HG02970 (cell line): ENCODE measurements around the gene MEX3D.
"Not testable (repeated sequence)": the region's sequence is repeated elsewhere in the genome, so short reads cannot be mapped to it uniquely, and the experiment has no call there.

Experiments used
- ATAC-seq: cut with Tn5 transposase; IDR thresholded peaks from one replicate; pipeline ENCODE4 v1.9.1; 2021; ENCODE audit warnings: mild to moderate bottlenecking, moderate library complexity, moderate number of reproducible peaks; ENCODE audit not compliant: unreplicated experiment, low FRiP score

The MEX3D gene

GRCh38 chr19:1524287-1524971 lies 43.7 kb downstream of the MEX3D start:
- ATAC-seq: no peak

GRCh38 chr19:1523412-1524286 lies 44.5 kb downstream of the MEX3D start, which contains the start of gene PLK5:
TSS of gene PLK5 (plus strand) at chr19:1524077. CDS start at chr19:1526997, 2,920 bp downstream.
- ATAC-seq: no peak

GRCh38 chr19:1522838-1523237 lies 45.3 kb downstream of the MEX3D start:
- ATAC-seq: no peak

- no peak for ATAC-seq
Measured at GRCh38 chr19:1522061-1522460, 46.1 kb downstream of the MEX3D start.

- ATAC-seq: no peak
Measured at GRCh38 chr19:1521636-1522035, 46.5 kb downstream of the MEX3D start.

GRCh38 chr19:1520203-1520780 lies 47.8 kb downstream of the MEX3D start:
- no peak for ATAC-seq

GRCh38 chr19:1519802-1520201 lies 48.3 kb downstream of the MEX3D start:
- not testable (repeated sequence) for ATAC-seq

- ATAC-seq: no peak
Measured at GRCh38 chr19:1518471-1518870, 49.7 kb downstream of the MEX3D start.

GRCh38 chr19:1516395-1516753 lies 51.8 kb downstream of the MEX3D start:
- no peak for ATAC-seq

- no peak for ATAC-seq
Measured at GRCh38 chr19:1514986-1515721, 53.0 kb downstream of the MEX3D start.

- no peak for ATAC-seq
Measured at GRCh38 chr19:1514295-1514661, 53.8 kb downstream of the MEX3D start.

GRCh38 chr19:1513499-1514294 lies 54.4 kb downstream of the MEX3D start:
- no peak for ATAC-seq

- ATAC-seq: no peak
Measured at GRCh38 chr19:1512671-1513498, 55.2 kb downstream of the MEX3D start, which contains the start of gene ADAMTSL5. TSS of gene ADAMTSL5 (minus strand) at chr19:1513019. CDS start at chr19:1510943, 2,076 bp downstream.

GRCh38 chr19:1511318-1512317 lies 56.5 kb downstream of the MEX3D start:
- no peak for ATAC-seq

- ATAC-seq: no peak
Measured at GRCh38 chr19:1510807-1511206, 57.3 kb downstream of the MEX3D start.

- no peak for ATAC-seq
Measured at GRCh38 chr19:1510442-1510806, 57.7 kb downstream of the MEX3D start.

GRCh38 chr19:1509602-1510441 lies 58.3 kb downstream of the MEX3D start:
- no peak for ATAC-seq
